Stimulated activated memory B cell treated with anti-CD40 and anti-IgM and Interleukin-4, amounts not matched to agents 10 μg/mL and 1 μg/mL and 100 μg/mL, for 72 hours (primary cell): ENCODE measurements around the gene TYMP.

ENCODE experiments used
- ATAC-seq: fragments of 150-1000 bp; cut with Tn5 transposase; 2 replicates; pipeline ENCODE4 v1.10.0; 2021
- H3K27ac Mint-ChIP-seq: one replicate; pipeline ENCODE4 v1.8.0; 2022; ENCODE audit warnings: mild to moderate bottlenecking, mixed read lengths
- H3K27me3 Mint-ChIP-seq: one replicate; pipeline ENCODE4 v1.8.0; 2022; ENCODE audit warnings: mixed read lengths
- H3K36me3 Mint-ChIP-seq: one replicate; pipeline ENCODE4 v1.8.0; 2022; ENCODE audit warnings: mixed read lengths
- H3K4me1 Mint-ChIP-seq: one replicate; pipeline ENCODE4 v1.8.0; 2022; ENCODE audit warnings: mixed read lengths
- H3K4me3 Mint-ChIP-seq: one replicate; pipeline ENCODE4 v1.8.0; 2022; ENCODE audit warnings: mild to moderate bottlenecking, moderate library complexity, mixed read lengths
- H3K9me3 Mint-ChIP-seq: one replicate; pipeline ENCODE4 v1.8.0; 2022; ENCODE audit warnings: mixed read lengths

TYMP gene

GRCh38 chr22:50569896-50570535, 40.2 kb upstream of the TYMP start:
- H3K4me3 Mint-ChIP-seq, result no peak overlapping the region
- no peak for ATAC-seq
- H3K4me1 Mint-ChIP-seq, result peaks cover 22% of the 10 kb centered on the region
- no peaks in the 10 kb centered on the region for H3K27me3 Mint-ChIP-seq
- H3K27ac Mint-ChIP-seq, result no peak overlapping the region
- peaks cover 51% of the 10 kb centered on the region for H3K36me3 Mint-ChIP-seq
- H3K9me3 Mint-ChIP-seq, result no peaks in the 10 kb centered on the region

- ATAC-seq, result no peak
- H3K36me3 Mint-ChIP-seq, result peaks cover 50% of the 10 kb centered on the region
- no peaks in the 10 kb centered on the region for H3K27me3 Mint-ChIP-seq
These were observed 39.2 kb upstream of the TYMP start for GRCh38 chr22:50569041-50569459.

GRCh38 chr22:50568626-50569025, 38.8 kb upstream of the TYMP start:
- Mint-ChIP-seq H3K4me1 (peaks cover 23% of the 10 kb centered on the region), H3K36me3 (peaks cover 50% of the 10 kb centered on the region), H3K27me3 (no peaks in the 10 kb centered on the region), H3K4me3 (no peak overlapping the region), H3K9me3 (no peaks in the 10 kb centered on the region), H3K27ac (no peak overlapping the region)
- ATAC-seq, result no peak

More at GRCh38 chr22:50569041-50569459, 39.2 kb upstream of the TYMP start:
- Mint-ChIP-seq H3K9me3 (no peaks in the 10 kb centered on the region), H3K27ac (no peak overlapping the region), H3K4me3 (no peak overlapping the region), H3K4me1 (peaks cover 22% of the 10 kb centered on the region)

- no peak overlapping the region for H3K4me3 Mint-ChIP-seq
- H3K36me3 Mint-ChIP-seq, result peaks cover 46% of the 10 kb centered on the region
- peaks cover 30% of the 10 kb centered on the region for H3K4me1 Mint-ChIP-seq
- H3K27me3 Mint-ChIP-seq, result no peaks in the 10 kb centered on the region
- H3K9me3 Mint-ChIP-seq, result no peaks in the 10 kb centered on the region
- ATAC-seq, result no peak
- H3K27ac Mint-ChIP-seq, result no peak overlapping the region
These were observed 38.0 kb upstream of the TYMP start for GRCh38 chr22:50567721-50568252.

GRCh38 chr22:50564289-50564688, 34.5 kb upstream of the TYMP start:
- H3K4me3 Mint-ChIP-seq, result no peak overlapping the region
- H3K36me3 Mint-ChIP-seq, result peaks cover 14% of the 10 kb centered on the region
- no peak overlapping the region for H3K27ac Mint-ChIP-seq
- peaks cover 17% of the 10 kb centered on the region for H3K4me1 Mint-ChIP-seq
- ATAC-seq, result no peak
- no peaks in the 10 kb centered on the region for H3K9me3 Mint-ChIP-seq
- no peaks in the 10 kb centered on the region for H3K27me3 Mint-ChIP-seq

GRCh38 chr22:50563413-50564160, 33.8 kb upstream of the TYMP start:
- Mint-ChIP-seq H3K27me3 (no peaks in the 10 kb centered on the region), H3K4me3 (peak overlapping the region; percentile 83), H3K4me1 (peaks cover 17% of the 10 kb centered on the region), H3K27ac (peak overlapping the region; percentile 71), H3K36me3 (peaks cover 7% of the 10 kb centered on the region), H3K9me3 (no peaks in the 10 kb centered on the region)
- ATAC-seq, result no peak

- peaks cover 3% of the 10 kb centered on the region for H3K36me3 Mint-ChIP-seq
- peaks cover 17% of the 10 kb centered on the region for H3K4me1 Mint-ChIP-seq
- peak within 1 kb of the TSS; percentile 83 for H3K4me3 Mint-ChIP-seq
These were observed 33.0 kb upstream of the TYMP start, which contains the start of gene SYCE3 for GRCh38 chr22:50562523-50563412. Gene SYCE3 (minus strand): TSS chr22:50562919. CDS start chr22:50556405, 6,514 bp downstream.

GRCh38 chr22:50561401-50562358, 31.9 kb upstream of the TYMP start:
- Mint-ChIP-seq H3K27me3 (no peaks in the 10 kb centered on the region), H3K27ac (peak overlapping the region; percentile 78), H3K36me3 (no peaks in the 10 kb centered on the region), H3K4me3 (peak overlapping the region; percentile 76), H3K9me3 (no peaks in the 10 kb centered on the region), H3K4me1 (peaks cover 17% of the 10 kb centered on the region)
- ATAC-seq, result peak; percentile 52

More at GRCh38 chr22:50562523-50563412, 33.0 kb upstream of the TYMP start, which contains the start of gene SYCE3:
- H3K9me3 Mint-ChIP-seq, result no peaks in the 10 kb centered on the region
- H3K27me3 Mint-ChIP-seq, result no peaks in the 10 kb centered on the region
- ATAC-seq, result peak; percentile 94
- H3K27ac Mint-ChIP-seq, result peak within 1 kb of the TSS; percentile 78

- peaks cover 17% of the 10 kb centered on the region for H3K4me1 Mint-ChIP-seq
- H3K36me3 Mint-ChIP-seq, result no peaks in the 10 kb centered on the region
- no peak for ATAC-seq
- no peaks in the 10 kb centered on the region for H3K27me3 Mint-ChIP-seq
- no peak overlapping the region for H3K27ac Mint-ChIP-seq
- no peaks in the 10 kb centered on the region for H3K9me3 Mint-ChIP-seq
- H3K4me3 Mint-ChIP-seq, result no peak overlapping the region
These were observed 30.2 kb upstream of the TYMP start for GRCh38 chr22:50560034-50560433.

- no peak for ATAC-seq
- H3K27me3 Mint-ChIP-seq, result no peaks in the 10 kb centered on the region
These were observed 26.9 kb upstream of the TYMP start for GRCh38 chr22:50556703-50557102.

GRCh38 chr22:50553310-50553709, 23.5 kb upstream of the TYMP start:
- no peak for ATAC-seq
- no peaks in the 10 kb centered on the region for H3K27me3 Mint-ChIP-seq
- H3K4me1 Mint-ChIP-seq, result peaks cover 18% of the 10 kb centered on the region
- no peak overlapping the region for H3K27ac Mint-ChIP-seq
- no peaks in the 10 kb centered on the region for H3K36me3 Mint-ChIP-seq
- no peak overlapping the region for H3K4me3 Mint-ChIP-seq
- H3K9me3 Mint-ChIP-seq, result no peaks in the 10 kb centered on the region

More at GRCh38 chr22:50556703-50557102, 26.9 kb upstream of the TYMP start:
- Mint-ChIP-seq H3K4me3 (no peak overlapping the region), H3K27ac (no peak overlapping the region), H3K4me1 (peaks cover 3% of the 10 kb centered on the region), H3K36me3 (no peaks in the 10 kb centered on the region), H3K9me3 (no peaks in the 10 kb centered on the region)

GRCh38 chr22:50551160-50551752, 21.4 kb upstream of the TYMP start:
- H3K4me1 Mint-ChIP-seq, result peaks cover 27% of the 10 kb centered on the region
- H3K4me3 Mint-ChIP-seq, result no peak overlapping the region
- H3K27ac Mint-ChIP-seq, result no peak overlapping the region
- no peaks in the 10 kb centered on the region for H3K36me3 Mint-ChIP-seq
- H3K9me3 Mint-ChIP-seq, result no peaks in the 10 kb centered on the region
- ATAC-seq, result no peak
- no peaks in the 10 kb centered on the region for H3K27me3 Mint-ChIP-seq

- ATAC-seq, result no peak
- H3K9me3 Mint-ChIP-seq, result no peaks in the 10 kb centered on the region
- peaks cover 30% of the 10 kb centered on the region for H3K4me1 Mint-ChIP-seq
- peak overlapping the region; percentile 43 for H3K27ac Mint-ChIP-seq
- H3K4me3 Mint-ChIP-seq, result peak overlapping the region; percentile 29
- no peaks in the 10 kb centered on the region for H3K27me3 Mint-ChIP-seq
- no peaks in the 10 kb centered on the region for H3K36me3 Mint-ChIP-seq
These were observed 20.6 kb upstream of the TYMP start for GRCh38 chr22:50550395-50550794.
